ENCODE measurements around the gene CAPS.
A peak's percentile ranks its signal among the peaks of the same experiment; 100 is the strongest.

Gene CAPS

GRCh38 chr19:5890099-5890498 is 24.0 kb upstream of the CAPS start:
- Histone ChIP-seq H2AK5ac (ENCODE audit: low read length) (no peak overlapping the region), H3K4me2 (ENCODE audit: low read length) (no peak overlapping the region), H3K4ac (ENCODE audit: low read depth, low read length) (no peak overlapping the region), H3K9ac (ENCODE audit: low read length) (no peak overlapping the region), H3K56ac (ENCODE audit: low read length) (no peak overlapping the region), H4K5ac (ENCODE audit: low read length) (no peak overlapping the region), H3K18ac (ENCODE audit: low read length) (no peak overlapping the region), H3K27me3 (ENCODE audit: insufficient read depth, low read length, poor library complexity) (no peaks in the 10 kb centered on the region), H3K36me3 (ENCODE audit: control insufficient read depth, insufficient read depth, low read length) (no peaks in the 10 kb centered on the region), H3K79me1 (ENCODE audit: low read length) (no peaks in the 10 kb centered on the region), H2BK120ac (ENCODE audit: low read depth, low read length) (no peak overlapping the region), H3K79me2 (ENCODE audit: control insufficient read depth, insufficient read depth, low read length) (no peaks in the 10 kb centered on the region), H3K4me3 (ENCODE audit: low read length) (no peak overlapping the region), H3K27ac (ENCODE audit: low read depth, low read length) (no peak overlapping the region), H2BK15ac (replicated peaks; ENCODE audit: low read depth) (no peak overlapping the region), H4K8ac (ENCODE audit: low read depth, low read length) (no peak overlapping the region), H2BK5ac (ENCODE audit: low read length) (no peak overlapping the region), H3K23ac (ENCODE audit: low read length) (no peak overlapping the region), H3K4me1 (ENCODE audit: control insufficient read depth, low read depth, low read length) (no peaks in the 10 kb centered on the region)
- no peak for DNase-seq
- WGBS (ENCODE audit: extremely low coverage, insufficient coverage, low lambda C conversion rate) = no CpG with 5 or more reads among the region's 10 CpGs

GRCh38 chr19:5891572-5891937 is 22.5 kb upstream of the CAPS start:
- no peak overlapping the region for H3K4me3 ChIP-seq (ENCODE audit: low read length)
- no peak overlapping the region for H3K18ac ChIP-seq (ENCODE audit: low read length)
- H3K9ac ChIP-seq (ENCODE audit: low read length) = no peak overlapping the region
- no peak overlapping the region for H2AK5ac ChIP-seq (ENCODE audit: low read length)
- no peak overlapping the region for H3K56ac ChIP-seq (ENCODE audit: low read length)
- H3K27ac ChIP-seq (ENCODE audit: low read depth, low read length) = no peak overlapping the region
- no peak for DNase-seq
- H3K36me3 ChIP-seq (ENCODE audit: control insufficient read depth, insufficient read depth, low read length) = peaks cover 1% of the 10 kb centered on the region
- no peaks in the 10 kb centered on the region for H3K27me3 ChIP-seq (ENCODE audit: insufficient read depth, low read length, poor library complexity)
- H3K4me2 ChIP-seq (ENCODE audit: low read length) = no peak overlapping the region
- H3K4me1 ChIP-seq (ENCODE audit: control insufficient read depth, low read depth, low read length) = no peaks in the 10 kb centered on the region
- no peak overlapping the region for H4K5ac ChIP-seq (ENCODE audit: low read length)
- no CpG with 5 or more reads among the region's 4 CpGs for WGBS (ENCODE audit: extremely low coverage, insufficient coverage, low lambda C conversion rate)
- H3K23ac ChIP-seq (ENCODE audit: low read length) = no peak overlapping the region
- no peaks in the 10 kb centered on the region for H3K79me1 ChIP-seq (ENCODE audit: low read length)
- H2BK5ac ChIP-seq (ENCODE audit: low read length) = no peak overlapping the region
- no peak overlapping the region for H2BK15ac ChIP-seq (replicated peaks; ENCODE audit: low read depth)
- no peak overlapping the region for H2BK120ac ChIP-seq (ENCODE audit: low read depth, low read length)
- no peak overlapping the region for H3K4ac ChIP-seq (ENCODE audit: low read depth, low read length)
- no peak overlapping the region for H4K8ac ChIP-seq (ENCODE audit: low read depth, low read length)
- H3K79me2 ChIP-seq (ENCODE audit: control insufficient read depth, insufficient read depth, low read length) = no peaks in the 10 kb centered on the region

- Histone ChIP-seq H4K5ac (ENCODE audit: low read length) (no peak overlapping the region), H2BK15ac (replicated peaks; ENCODE audit: low read depth) (no peak overlapping the region), H3K4me1 (ENCODE audit: control insufficient read depth, low read depth, low read length) (no peaks in the 10 kb centered on the region), H3K23ac (ENCODE audit: low read length) (no peak overlapping the region), H3K4me3 (ENCODE audit: low read length) (no peak overlapping the region), H3K18ac (ENCODE audit: low read length) (no peak overlapping the region), H3K27me3 (ENCODE audit: insufficient read depth, low read length, poor library complexity) (no peaks in the 10 kb centered on the region), H3K56ac (ENCODE audit: low read length) (peak overlapping the region; percentile 42), H3K9ac (ENCODE audit: low read length) (no peak overlapping the region), H2AK5ac (ENCODE audit: low read length) (no peak overlapping the region), H3K79me1 (ENCODE audit: low read length) (no peaks in the 10 kb centered on the region), H3K79me2 (ENCODE audit: control insufficient read depth, insufficient read depth, low read length) (no peaks in the 10 kb centered on the region), H2BK120ac (ENCODE audit: low read depth, low read length) (no peak overlapping the region), H4K8ac (ENCODE audit: low read depth, low read length) (no peak overlapping the region), H3K27ac (ENCODE audit: low read depth, low read length) (no peak overlapping the region), H3K4me2 (ENCODE audit: low read length) (no peak overlapping the region), H3K36me3 (ENCODE audit: control insufficient read depth, insufficient read depth, low read length) (peaks cover 4% of the 10 kb centered on the region), H3K4ac (ENCODE audit: low read depth, low read length) (no peak overlapping the region), H2BK5ac (ENCODE audit: low read length) (no peak overlapping the region)
- peak; percentile 37 for DNase-seq
- no CpG with 5 or more reads among the region's 48 CpGs for WGBS (ENCODE audit: extremely low coverage, insufficient coverage, low lambda C conversion rate)
Measured at GRCh38 chr19:5891938-5892771, 21.9 kb upstream of the CAPS start.

- H3K27ac ChIP-seq (ENCODE audit: low read depth, low read length) = no peak overlapping the region
- H3K18ac ChIP-seq (ENCODE audit: low read length) = no peak overlapping the region
- H2BK5ac ChIP-seq (ENCODE audit: low read length) = no peak overlapping the region
- H3K79me2 ChIP-seq (ENCODE audit: control insufficient read depth, insufficient read depth, low read length) = no peaks in the 10 kb centered on the region
- no peak overlapping the region for H2BK15ac ChIP-seq (replicated peaks; ENCODE audit: low read depth)
- no peak overlapping the region for H2BK120ac ChIP-seq (ENCODE audit: low read depth, low read length)
- no peak overlapping the region for H2AK5ac ChIP-seq (ENCODE audit: low read length)
- no peak overlapping the region for H3K4me3 ChIP-seq (ENCODE audit: low read length)
- no peak overlapping the region for H3K56ac ChIP-seq (ENCODE audit: low read length)
- peaks cover 4% of the 10 kb centered on the region for H3K36me3 ChIP-seq (ENCODE audit: control insufficient read depth, insufficient read depth, low read length)
- no peak overlapping the region for H4K5ac ChIP-seq (ENCODE audit: low read length)
- H3K4me1 ChIP-seq (ENCODE audit: control insufficient read depth, low read depth, low read length) = no peaks in the 10 kb centered on the region
- no peak overlapping the region for H3K23ac ChIP-seq (ENCODE audit: low read length)
- no peak overlapping the region for H3K4me2 ChIP-seq (ENCODE audit: low read length)
- no peaks in the 10 kb centered on the region for H3K27me3 ChIP-seq (ENCODE audit: insufficient read depth, low read length, poor library complexity)
- H3K4ac ChIP-seq (ENCODE audit: low read depth, low read length) = no peak overlapping the region
- no CpG with 5 or more reads among the region's 15 CpGs for WGBS (ENCODE audit: extremely low coverage, insufficient coverage, low lambda C conversion rate)
- H3K79me1 ChIP-seq (ENCODE audit: low read length) = no peaks in the 10 kb centered on the region
- no peak for DNase-seq
- H4K8ac ChIP-seq (ENCODE audit: low read depth, low read length) = no peak overlapping the region
- no peak overlapping the region for H3K9ac ChIP-seq (ENCODE audit: low read length)
Measured at GRCh38 chr19:5892772-5893275, 21.2 kb upstream of the CAPS start.

- no peak overlapping the region for H2BK5ac ChIP-seq (ENCODE audit: low read length)
- H4K8ac ChIP-seq (ENCODE audit: low read depth, low read length) = no peak overlapping the region
- no CpG with 5 or more reads among the region's 13 CpGs for WGBS (ENCODE audit: extremely low coverage, insufficient coverage, low lambda C conversion rate)
- no peak overlapping the region for H3K27ac ChIP-seq (ENCODE audit: low read depth, low read length)
- H3K36me3 ChIP-seq (ENCODE audit: control insufficient read depth, insufficient read depth, low read length) = peaks cover 4% of the 10 kb centered on the region
- H3K79me1 ChIP-seq (ENCODE audit: low read length) = peaks cover 2% of the 10 kb centered on the region
- no peak overlapping the region for H3K56ac ChIP-seq (ENCODE audit: low read length)
- H4K5ac ChIP-seq (ENCODE audit: low read length) = no peak overlapping the region
- H3K23ac ChIP-seq (ENCODE audit: low read length) = no peak overlapping the region
- no peak overlapping the region for H3K18ac ChIP-seq (ENCODE audit: low read length)
- DNase-seq = no peak
- H2AK5ac ChIP-seq (ENCODE audit: low read length) = no peak overlapping the region
- no peak overlapping the region for H3K4me3 ChIP-seq (ENCODE audit: low read length)
- no peaks in the 10 kb centered on the region for H3K27me3 ChIP-seq (ENCODE audit: insufficient read depth, low read length, poor library complexity)
- no peaks in the 10 kb centered on the region for H3K4me1 ChIP-seq (ENCODE audit: control insufficient read depth, low read depth, low read length)
- H2BK15ac ChIP-seq (replicated peaks; ENCODE audit: low read depth) = no peak overlapping the region
- H3K9ac ChIP-seq (ENCODE audit: low read length) = no peak overlapping the region
- H3K4ac ChIP-seq (ENCODE audit: low read depth, low read length) = no peak overlapping the region
- no peak overlapping the region for H3K4me2 ChIP-seq (ENCODE audit: low read length)
- no peaks in the 10 kb centered on the region for H3K79me2 ChIP-seq (ENCODE audit: control insufficient read depth, insufficient read depth, low read length)
- no peak overlapping the region for H2BK120ac ChIP-seq (ENCODE audit: low read depth, low read length)
Measured at GRCh38 chr19:5893296-5893903, 20.7 kb upstream of the CAPS start.

Data from mesendoderm (in vitro differentiated cells).